Endothelial cell of umbilical vein (primary cell): Measurements from ENCODE around the gene MYOM3. TPM values are rescaled to one million over a fixed set of nuclear protein-coding genes. Genes with fewer than 3 reads are reported as not detected.

Experiments
- BruUV-seq: library from RNA; stranded (reverse); fragments of 400-500 nt; replicated peaks from 2 replicates; lab custom pipeline; 2021; lab: Mats Ljungman, UMichigan
- CTCF ChIA-PET: fragments of 300-600, 350-600 bp; sonication (Branson Sonifier 250); formaldehyde crosslinking; loops from one replicate; lab custom pipeline; 2021; ENCODE audit warnings: antibody characterized with exemption, inconsistent platforms; lab: Charles Lee
- POLR2A ChIA-PET: fragments of 300-600, 350-600 bp; sonication (Branson Sonifier 250); formaldehyde crosslinking; loops from one replicate; lab custom pipeline; 2021; ENCODE audit warnings: antibody characterized with exemption, inconsistent platforms; lab: Charles Lee
- DNase-seq: peaks from one replicate; pipeline ENCODE4 v3.0.0-alpha.2; 2011; ENCODE audit warnings: low read depth, low spot score
- FAIRE-seq: peaks from 2 replicates; lab custom pipeline; 2011; peaks lifted over from hg19 to GRCh38; lab: Jason Lieb, UNC
- H2AFZ ChIP-seq: 2 replicates; pipeline ENCODE4 v1.6.0; 2012; ENCODE audit warnings: low read depth, low read length, control low read depth, inconsistent platforms
- H3K27ac ChIP-seq: 2 replicates; pipeline ENCODE4 v1.5.1; 2011; ENCODE audit warnings: low read depth, mild to moderate bottlenecking, control low read depth, low read length, moderate library complexity; ENCODE audit not compliant: insufficient read depth
- H3K27me3 ChIP-seq, 2 experiments: 2 replicates each; pipeline versions ENCODE4 v1.6.0 to v1.6.1; 2011; ENCODE audit warnings: low read length in 2 of 2, mixed read lengths in 1 of 2; ENCODE audit not compliant: control insufficient read depth in 2 of 2, insufficient read depth in 2 of 2
- H3K36me3 ChIP-seq, 2 experiments: 2 replicates in 1 of 2; 3 replicates in 1 of 2; pipeline ENCODE4 v1.5.1; 2011; ENCODE audit warnings: low read length in 2 of 2, mild to moderate bottlenecking in 1 of 2, moderate library complexity in 1 of 2; ENCODE audit not compliant: control insufficient read depth in 2 of 2, insufficient read depth in 2 of 2; ENCODE audit errors: extremely low read depth in 1 of 2
- H3K4me1 ChIP-seq: 3 replicates; pipeline ENCODE4 v1.5.1; 2011; ENCODE audit warnings: mild to moderate bottlenecking, low read length; ENCODE audit not compliant: control insufficient read depth, insufficient read depth; ENCODE audit errors: extremely low read depth
- H3K4me2 ChIP-seq: 2 replicates; pipeline ENCODE4 v1.6.1; 2011; ENCODE audit warnings: low read length, control low read depth, mixed read lengths; ENCODE audit not compliant: insufficient read depth
- H3K4me3 ChIP-seq, 3 experiments: fragments of 200-600 bp in 1 of 3; sonication (generic), shearing (Covaris generic) in 1 of 3; replicated peaks in 1 of 3; 2 replicates each; pipeline ENCODE4 v1.5.1; 2011 to 2016; ENCODE audit warnings: control low read depth in 3 of 3, low read length in 3 of 3, mild to moderate bottlenecking in 2 of 3, inconsistent platforms in 1 of 3, low read depth in 1 of 3, moderate library complexity in 1 of 3; ENCODE audit not compliant: insufficient read depth in 1 of 3
- H3K79me2 ChIP-seq: 2 replicates; pipeline ENCODE4 v1.6.0; 2012; ENCODE audit warnings: low read length, inconsistent platforms; ENCODE audit not compliant: control insufficient read depth, insufficient read depth
- H3K9ac ChIP-seq: replicated peaks from 2 replicates; pipeline ENCODE3; 2011; ENCODE audit warnings: low read length, control low read depth; ENCODE audit not compliant: insufficient read depth; ENCODE audit errors: extremely low read depth
- H3K9me1 ChIP-seq: replicated peaks from 3 replicates; pipeline ENCODE4 v1.6.0; 2011; ENCODE audit warnings: mild to moderate bottlenecking, low read length; ENCODE audit not compliant: control insufficient read depth, insufficient read depth; ENCODE audit errors: extremely low read depth
- H3K9me3 ChIP-seq: replicated peaks from 2 replicates; pipeline ENCODE4 v1.5.1; 2012; ENCODE audit warnings: low read length, inconsistent platforms; ENCODE audit not compliant: control insufficient read depth, insufficient read depth
- H4K20me1 ChIP-seq: replicated peaks from 2 replicates; pipeline ENCODE3; 2011; ENCODE audit warnings: mild to moderate bottlenecking, low read length; ENCODE audit not compliant: control insufficient read depth, insufficient read depth; ENCODE audit errors: extremely low read depth
- CTCF ChIP-seq, 2 donors: IDR thresholded peaks; 1 replicate in 1 of 2; 2 replicates in 1 of 2; pipeline ENCODE4 v1.5.1; 2011; ENCODE audit warnings: low read length in 2 of 2, mild to moderate bottlenecking in 2 of 2, moderate library complexity in 2 of 2, control low read depth in 1 of 2, inconsistent platforms in 1 of 2, low read depth in 1 of 2; ENCODE audit not compliant: insufficient read depth in 1 of 2; ENCODE audit errors: extremely low read depth in 1 of 2
- EZH2 ChIP-seq: IDR thresholded peaks from 2 replicates; pipeline ENCODE4 v1.6.1; 2012; ENCODE audit warnings: borderline replicate concordance, low read depth, mild to moderate bottlenecking, moderate library complexity, low read length, inconsistent platforms; ENCODE audit not compliant: severe bottlenecking
- FOS ChIP-seq: IDR thresholded peaks from 2 replicates; pipeline ENCODE4 v1.6.1; 2011; ENCODE audit warnings: mild to moderate bottlenecking, low read length, moderate library complexity, borderline replicate concordance; ENCODE audit not compliant: insufficient read depth
- JUN ChIP-seq: IDR thresholded peaks from 2 replicates; pipeline ENCODE4 v1.6.1; 2011; ENCODE audit warnings: borderline replicate concordance, low read depth; ENCODE audit not compliant: insufficient read length, insufficient read depth
- MAX ChIP-seq: IDR thresholded peaks from 2 replicates; pipeline ENCODE4 v1.6.1; 2011; ENCODE audit not compliant: insufficient read depth, insufficient read length
- MYC ChIP-seq: IDR thresholded peaks from one replicate; pipeline ENCODE4 v1.6.1; 2011; ENCODE audit warnings: mild to moderate bottlenecking, low read depth, low read length
- POLR2A ChIP-seq: IDR thresholded peaks from 2 replicates; pipeline ENCODE4 v1.6.1; 2012; ENCODE audit warnings: low read depth, mild to moderate bottlenecking, control low read depth, low read length
- POLR2AphosphoS5 ChIP-seq: IDR thresholded peaks from 2 replicates; pipeline ENCODE4 v1.6.1; 2012; ENCODE audit warnings: low read depth, mild to moderate bottlenecking, control low read depth, low read length, moderate library complexity; ENCODE audit not compliant: insufficient read depth
- dilution Hi-C: fragments of 300-500 bp; cut with MboI; formaldehyde crosslinking; loops from one replicate; pipeline ENCODE4 v1.15.0; 2019; ENCODE audit warnings: low sequenced_read_pairs; ENCODE audit not compliant: extremely low pct_ligation_motif_present
- intact Hi-C: fragments of 100-400 bp; cut with micrococcal nuclease; formaldehyde crosslinking; loops from one replicate; pipeline ENCODE4 v1.10.0; 2022
- polyA plus RNA-seq, 4 experiments: library from polyadenylated mRNA; depleted of rRNA in 3 of 4; stranded (reverse) in 3 of 4; unstranded in 1 of 4; fragments of >200 nt; gene quantifications; 2 replicates each; pipeline versions ENCODE4 v1.2.1 to v1.2.3, GENCODE V29; 2011 to 2012; ENCODE audit warnings: missing spikeins in 1 of 4
- total RNA-seq: library from RNA; stranded (reverse); gene quantifications from 2 replicates; pipeline ENCODE4 v1.2.3, GENCODE V29; 2021

MYOM3 gene
- total and polyA plus RNA-seq, 2 donors (not counting 3 experiments of a cell fraction or from before 2014, with no cell fraction given): 0.11 to 0.40 TPM

GRCh38 chr1:24057171-24057570 is 54.8 kb downstream of the MYOM3 start:
- BruUV-seq: no TSS peak
- no peaks in the 10 kb centered on the region for H3K9me3 ChIP-seq
- no peak overlapping the region for H3K27ac ChIP-seq
- TF ChIP-seq MAX: no peak
- no peak for TF ChIP-seq JUN
- TF ChIP-seq MYC: no peak
- TF ChIP-seq FOS: no peak
- no peaks in the 10 kb centered on the region for H3K36me3 ChIP-seq
- H3K79me2 ChIP-seq: no peaks in the 10 kb centered on the region
- H3K4me2 ChIP-seq: no peak overlapping the region
- ChIA-PET CTCF (interaction anchor here (0.7 to 1.2 kb wide), 2 partner anchors 15 to 68 kb away, joined by 3 read pairs; no protein-coding TSS in a partner anchor), POLR2A (no interaction called here)
- dilution Hi-C loops: no loop called here
- H3K27me3 ChIP-seq: peaks cover under 1 to 2% of the 10 kb centered on the region in 2 experiments
- FAIRE-seq: no peak
- H3K9me1 ChIP-seq: no peaks in the 10 kb centered on the region
- no peaks in the 10 kb centered on the region for H3K4me1 ChIP-seq
- H3K4me3 ChIP-seq: no peak overlapping the region
- H3K9ac ChIP-seq: no peak overlapping the region
- intact Hi-C loops: no loop called here
- DNase-seq: no peak
- no peaks in the 10 kb centered on the region for H4K20me1 ChIP-seq
- no peak overlapping the region for H2AFZ ChIP-seq

GRCh38 chr1:24055681-24056080 is 56.3 kb downstream of the MYOM3 start:
- H4K20me1 ChIP-seq: no peaks in the 10 kb centered on the region
- no peak overlapping the region for H2AFZ ChIP-seq
- no peak overlapping the region for H3K27ac ChIP-seq
- H3K27me3 ChIP-seq: peaks cover 2 to 5% of the 10 kb centered on the region in 2 experiments
- dilution Hi-C loops: no loop called here
- no peaks in the 10 kb centered on the region for H3K36me3 ChIP-seq
- TF ChIP-seq JUN (no peak), EZH2 (no peak), POLR2A (no peak), MAX (no peak), POLR2AphosphoS5 (no peak), FOS (no peak), CTCF (IDR thresholded peaks at IDR 0.05; ENCODE audit: extremely low read depth in 1 of 2, insufficient read depth in 1 of 2, low read depth in 1 of 2, low read length in 2 of 2) (no peak)
- no TSS peak for BruUV-seq
- no peak overlapping the region for H3K4me2 ChIP-seq
- no peaks in the 10 kb centered on the region for H3K79me2 ChIP-seq
- intact Hi-C loops: no loop called here
- ChIA-PET POLR2A (no interaction called here), CTCF (no interaction called here)
- no peak overlapping the region for H3K9ac ChIP-seq
- H3K9me3 ChIP-seq: no peaks in the 10 kb centered on the region
- DNase-seq (no peak), FAIRE-seq (no peak)
- no peak overlapping the region for H3K4me3 ChIP-seq
- no peaks in the 10 kb centered on the region for H3K9me1 ChIP-seq
- no peaks in the 10 kb centered on the region for H3K4me1 ChIP-seq
